Prostate gland (tissue), 2 donors: ENCODE results near the gene SECTM1.

Experiments
- POLR2A ChIP-seq: fragments of 450-650 bp; IDR thresholded peaks from one replicate; pipeline ENCODE4 v1.6.1; 2016; ENCODE audit warnings: antibody characterized with exemption, mild to moderate bottlenecking
- POLR2AphosphoS5 ChIP-seq: sonication (generic); formaldehyde crosslinking; IDR thresholded peaks from one replicate; pipeline ENCODE4 v1.6.1; 2017; ENCODE audit warnings: antibody characterized with exemption
- TF ChIP-seq, protein P1 (sequence below), 4 experiments: fragments of 200-600 bp in 2 of 4; fragments of 450-650 bp in 2 of 4; sonication (generic) in 2 of 4; IDR thresholded peaks; 1 replicate in 3 of 4; 2 replicates in 1 of 4; pipeline ENCODE4 v1.5.1; 2016 to 2019; ENCODE audit warnings: antibody characterized with exemption in 4 of 4, mild to moderate bottlenecking in 2 of 4, moderate library complexity in 2 of 4

DNA sequence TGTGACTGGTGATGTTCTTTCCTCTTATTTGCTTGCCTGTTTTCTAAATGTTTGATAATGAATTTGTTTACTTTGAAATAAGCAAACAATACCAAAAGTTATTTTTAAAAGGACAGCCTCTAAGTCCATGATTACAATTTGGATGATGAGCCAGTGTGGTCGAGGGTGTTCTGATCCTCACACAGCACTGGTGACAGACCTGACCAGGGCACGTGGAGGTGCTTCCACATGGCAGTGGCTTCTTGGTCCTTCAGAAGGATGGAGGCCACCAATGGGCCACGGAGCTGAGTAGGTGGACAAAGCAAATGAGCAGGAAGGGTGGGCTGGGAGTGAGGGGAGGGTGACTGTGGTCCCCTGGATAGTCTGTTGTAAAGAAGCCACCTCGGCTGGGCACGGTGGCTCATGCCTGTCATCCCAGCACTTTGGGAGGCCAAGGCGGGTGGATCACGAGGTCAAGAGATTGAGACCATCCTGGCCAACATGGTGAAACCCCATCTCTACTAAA is 21.3 kb upstream of the SECTM1 start:
- TF ChIP-seq, protein P1, sequence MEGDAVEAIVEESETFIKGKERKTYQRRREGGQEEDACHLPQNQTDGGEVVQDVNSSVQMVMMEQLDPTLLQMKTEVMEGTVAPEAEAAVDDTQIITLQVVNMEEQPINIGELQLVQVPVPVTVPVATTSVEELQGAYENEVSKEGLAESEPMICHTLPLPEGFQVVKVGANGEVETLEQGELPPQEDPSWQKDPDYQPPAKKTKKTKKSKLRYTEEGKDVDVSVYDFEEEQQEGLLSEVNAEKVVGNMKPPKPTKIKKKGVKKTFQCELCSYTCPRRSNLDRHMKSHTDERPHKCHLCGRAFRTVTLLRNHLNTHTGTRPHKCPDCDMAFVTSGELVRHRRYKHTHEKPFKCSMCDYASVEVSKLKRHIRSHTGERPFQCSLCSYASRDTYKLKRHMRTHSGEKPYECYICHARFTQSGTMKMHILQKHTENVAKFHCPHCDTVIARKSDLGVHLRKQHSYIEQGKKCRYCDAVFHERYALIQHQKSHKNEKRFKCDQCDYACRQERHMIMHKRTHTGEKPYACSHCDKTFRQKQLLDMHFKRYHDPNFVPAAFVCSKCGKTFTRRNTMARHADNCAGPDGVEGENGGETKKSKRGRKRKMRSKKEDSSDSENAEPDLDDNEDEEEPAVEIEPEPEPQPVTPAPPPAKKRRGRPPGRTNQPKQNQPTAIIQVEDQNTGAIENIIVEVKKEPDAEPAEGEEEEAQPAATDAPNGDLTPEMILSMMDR (IDR thresholded peaks at IDR 0.05) = no peak
- TF ChIP-seq POLR2A (no peak), POLR2AphosphoS5 (no peak)
